ENCODE results near the gene IL17RE. TPM values are rescaled to one million over a fixed set of nuclear protein-coding genes. Genes with fewer than 3 reads are reported as not detected.

Gene IL17RE
- total RNA-seq, 4 donors from 2014 or later = 5.9 to 27.9 (median 14.2) TPM

- no peak for TF ChIP-seq CTCF (IDR thresholded peaks at IDR 0.05; ENCODE audit: low read depth)
Measured at GRCh38 chr3:9863058-9863772, 39.4 kb upstream of the IL17RE start.

GRCh38 chr3:9864200-9864927, 38.3 kb upstream of the IL17RE start:
- no peak for TF ChIP-seq CTCF (IDR thresholded peaks at IDR 0.05; ENCODE audit: low read depth)

GRCh38 chr3:9866639-9867038, 36.0 kb upstream of the IL17RE start:
- TF ChIP-seq CTCF (IDR thresholded peaks at IDR 0.05; ENCODE audit: low read depth) = no peak

- no peak for TF ChIP-seq CTCF (IDR thresholded peaks at IDR 0.05; ENCODE audit: low read depth)
Measured at GRCh38 chr3:9867106-9867505, 35.5 kb upstream of the IL17RE start.

GRCh38 chr3:9869955-9870354, 32.7 kb upstream of the IL17RE start:
- TF ChIP-seq CTCF (IDR thresholded peaks at IDR 0.05; ENCODE audit: low read depth) = no peak

- no peak for TF ChIP-seq CTCF (IDR thresholded peaks at IDR 0.05; ENCODE audit: low read depth)
Measured at GRCh38 chr3:9870978-9871377, 31.7 kb upstream of the IL17RE start.

GRCh38 chr3:9875448-9875847, 27.2 kb upstream of the IL17RE start:
- no peak for TF ChIP-seq CTCF (IDR thresholded peaks at IDR 0.05; ENCODE audit: low read depth)

Data from subcutaneous adipose tissue (tissue), 4 donors.